K562 (cell line): ENCODE data around the gene HEMK1. TPM values are rescaled to one million over a fixed set of nuclear protein-coding genes. Genes with fewer than 3 reads are reported as not detected.

Source experiments
- ATAC-seq: fragments of 200-7000 bp; cut with Tn5 transposase; 3 replicates; pipeline ENCODE4 v1.9.1; 2020; ENCODE audit warnings: moderate library complexity
- BruUV-seq: library from RNA; stranded (reverse); fragments of 400-500 nt; replicated peaks from 2 replicates; lab custom pipeline; 2021; lab: Mats Ljungman, UMichigan
- CTCF ChIA-PET: fragments of 300-600 bp; formaldehyde crosslinking; extraction: SDS; loops from one replicate; lab custom pipeline; 2021; ENCODE audit warnings: low intra/inter-chr PET ratio; lab: Yijun Ruan, JAX
- POLR2A ChIA-PET: fragments of 300-600, 350-650 bp; sonication (Branson Sonifier 250); formaldehyde crosslinking; extraction: SDS; loops from one replicate; lab custom pipeline; 2021; ENCODE audit warnings: antibody characterized with exemption, inconsistent platforms; lab: Yijun Ruan, JAX
- DNase-seq, 4 experiments: peaks; one replicate each; pipeline versions ENCODE4 v3.0.0 to v3.0.0-alpha.2; 2011 to 2018; ENCODE audit warnings: low spot score in 3 of 4, mixed read lengths in 3 of 4; ENCODE audit errors: extremely low read depth in 1 of 4
- FAIRE-seq: peaks from 2 replicates; lab custom pipeline; 2011; peaks lifted over from hg19 to GRCh38; lab: Jason Lieb, UNC
- H2AFZ ChIP-seq: 2 replicates; pipeline ENCODE4 v1.6.0; 2011; ENCODE audit warnings: low read depth, low read length, control low read depth, inconsistent platforms
- H3K27ac ChIP-seq: fragments of 200-600 bp; 3 replicates; pipeline ENCODE4 v1.8.0; 2011; ENCODE audit warnings: low read depth, mild to moderate bottlenecking, control low read depth, inconsistent platforms, low read length, moderate library complexity, mixed read lengths; ENCODE audit errors: extremely low read depth
- H3K27me3 ChIP-seq, 2 experiments: fragments of 300-600 bp in 1 of 2; 2 replicates in 1 of 2; 3 replicates in 1 of 2; pipeline versions ENCODE4 v1.6.0 to v1.8.0; 2011; ENCODE audit warnings: inconsistent platforms in 2 of 2, low read length in 2 of 2, mild to moderate bottlenecking in 1 of 2, mixed read lengths in 1 of 2, moderate library complexity in 1 of 2; ENCODE audit not compliant: control insufficient read depth in 2 of 2, insufficient read depth in 2 of 2
- H3K36me3 ChIP-seq: fragments of 300-600 bp; 3 replicates; pipeline ENCODE4 v1.8.0; 2011; ENCODE audit warnings: mild to moderate bottlenecking, low read length, inconsistent platforms; ENCODE audit not compliant: control insufficient read depth, insufficient read depth
- H3K4me1 ChIP-seq, 2 experiments: fragments of 200-600 bp in 1 of 2; replicated peaks in 1 of 2; 2 replicates in 1 of 2; 3 replicates in 1 of 2; pipeline versions ENCODE4 v1.5.1 to v1.8.0; 2011; ENCODE audit warnings: inconsistent platforms in 2 of 2, low read length in 2 of 2, mild to moderate bottlenecking in 1 of 2, mixed read lengths in 1 of 2, moderate library complexity in 1 of 2; ENCODE audit not compliant: control insufficient read depth in 2 of 2, insufficient read depth in 2 of 2
- H3K4me2 ChIP-seq: 2 replicates; pipeline ENCODE4 v1.6.1; 2011; ENCODE audit warnings: low read length, control low read depth, inconsistent platforms, mixed read lengths; ENCODE audit not compliant: insufficient read depth
- H3K4me3 ChIP-seq: fragments of 200-600 bp; sonication (generic), shearing (Covaris generic); 2 replicates; pipeline ENCODE4 v1.5.1; 2016; ENCODE audit warnings: control low read depth, inconsistent platforms
- H3K79me2 ChIP-seq: fragments of 200-600 bp; 3 replicates; pipeline ENCODE4 v1.8.0; 2011; ENCODE audit warnings: low read length, inconsistent platforms; ENCODE audit not compliant: control insufficient read depth, insufficient read depth
- H3K9ac ChIP-seq, 2 experiments: 2 replicates each; pipeline versions ENCODE4 v1.6.0 to v1.6.1; 2011; ENCODE audit warnings: low read depth in 2 of 2, low read length in 2 of 2, control low read depth in 1 of 2, inconsistent platforms in 1 of 2, mild to moderate bottlenecking in 1 of 2, mixed read lengths in 1 of 2; ENCODE audit not compliant: insufficient read depth in 1 of 2
- H3K9me1 ChIP-seq: one replicate; pipeline ENCODE4 v1.6.0; 2011; ENCODE audit warnings: inconsistent platforms, mild to moderate bottlenecking, low read length, moderate library complexity; ENCODE audit not compliant: control insufficient read depth, insufficient read depth
- H3K9me3 ChIP-seq: replicated peaks from 2 replicates; pipeline ENCODE4 v1.5.1; 2011; ENCODE audit warnings: low read depth, low read length, inconsistent platforms; ENCODE audit not compliant: control insufficient read depth, insufficient read depth
- H4K20me1 ChIP-seq: replicated peaks from 2 replicates; pipeline ENCODE4 v1.6.1; 2011; ENCODE audit warnings: low read length, inconsistent platforms, mixed read lengths; ENCODE audit not compliant: control insufficient read depth, insufficient read depth
- BHLHE40 ChIP-seq: IDR thresholded peaks from 2 replicates; pipeline ENCODE4 v1.6.1; 2011; ENCODE audit warnings: low read length, improper control_type of control experiment
- C11orf30 ChIP-seq: fragments of 450-650 bp; IDR thresholded peaks from 2 replicates; pipeline ENCODE4 v1.6.1; 2016; ENCODE audit warnings: low read depth, mild to moderate bottlenecking
- CBFA2T3 ChIP-seq: fragments of 450-650 bp; IDR thresholded peaks from 2 replicates; pipeline ENCODE4 v1.6.1; 2017
- CCNT2 ChIP-seq: IDR thresholded peaks from 2 replicates; pipeline ENCODE4 v1.6.1; 2011; ENCODE audit warnings: borderline replicate concordance, low read depth, mild to moderate bottlenecking, moderate library complexity, mixed read lengths, low read length; ENCODE audit not compliant: insufficient read length; ENCODE audit errors: extremely low read depth
- DACH1 ChIP-seq: fragments of 450-650 bp; IDR thresholded peaks from 2 replicates; pipeline ENCODE4 v1.6.1; 2018; ENCODE audit not compliant: partially characterized antibody
- HDAC3 ChIP-seq: fragments of 450-650 bp; IDR thresholded peaks from 2 replicates; pipeline ENCODE4 v1.6.1; 2018; ENCODE audit warnings: borderline replicate concordance, mild to moderate bottlenecking, moderate library complexity; ENCODE audit not compliant: partially characterized antibody
- KLF6 ChIP-seq: fragments of 250-450 bp; sonication (Bioruptor Pico); IDR thresholded peaks from 2 replicates; pipeline ENCODE4 v1.4.0; 2020; ENCODE audit warnings: mild to moderate bottlenecking, moderate library complexity, borderline replicate concordance
- MYNN ChIP-seq, 2 experiments: sonication (generic); formaldehyde crosslinking in 1 of 2; IDR thresholded peaks; 2 replicates each; pipeline versions ENCODE4 v1.5.0 to v1.6.1; 2016 to 2020; ENCODE audit warnings: antibody characterized with exemption in 1 of 2, missing genetic modification reagents in 1 of 2
- NR4A1 ChIP-seq, 2 experiments: fragments of 250-450 bp in 1 of 2; fragments of 450-650 bp in 1 of 2; sonication (Bioruptor Pico) in 1 of 2; IDR thresholded peaks; 2 replicates each; pipeline versions ENCODE4 v1.4.0 to v1.6.1; 2016 to 2020; ENCODE audit warnings: mild to moderate bottlenecking in 2 of 2, missing compliant biosample characterization in 1 of 2, missing genetic modification characterization in 1 of 2, moderate library complexity in 1 of 2
- POLR2G ChIP-seq: fragments of 200-400 bp; formaldehyde crosslinking; IDR thresholded peaks from 2 replicates; pipeline ENCODE4 v1.6.1; 2017; ENCODE audit warnings: low read depth, mild to moderate bottlenecking, antibody characterized with exemption, low read length, moderate library complexity
- POLR3A ChIP-seq: IDR thresholded peaks from 2 replicates; pipeline ENCODE4 v1.6.1; 2011; ENCODE audit warnings: borderline replicate concordance, mild to moderate bottlenecking, moderate library complexity; ENCODE audit not compliant: insufficient read length, insufficient read depth; ENCODE audit errors: extremely low read depth
- PPARD ChIP-seq: fragments of 250-450 bp; sonication (Bioruptor Pico); IDR thresholded peaks from 2 replicates; pipeline ENCODE4 v1.8.0; 2022; ENCODE audit warnings: inconsistent platforms, mild to moderate bottlenecking, moderate library complexity
- RBM25 ChIP-seq: fragments of 200-400 bp; formaldehyde crosslinking; IDR thresholded peaks from 2 replicates; pipeline ENCODE4 v1.6.1; 2018; ENCODE audit warnings: low read length, low read depth, moderate library complexity; ENCODE audit not compliant: severe bottlenecking
- SLC30A9 ChIP-seq: fragments of 250-450 bp; sonication (Bioruptor Pico); IDR thresholded peaks from 2 replicates; pipeline ENCODE4 v1.8.0; 2022; ENCODE audit warnings: mild to moderate bottlenecking, moderate library complexity
- SMAD3 ChIP-seq: fragments of 450-650 bp; formaldehyde crosslinking; conservative IDR thresholded peaks from 2 replicates; pipeline ENCODE4 v1.4.0; 2020; ENCODE audit warnings: mild to moderate bottlenecking
- SMARCB1 ChIP-seq: IDR thresholded peaks from 2 replicates; pipeline ENCODE4 v1.6.1; 2011; ENCODE audit warnings: improper control_type of control experiment, low read depth; ENCODE audit not compliant: insufficient read length
- SMARCC2 ChIP-seq: fragments of 450-650 bp; IDR thresholded peaks from 2 replicates; pipeline ENCODE4 v1.6.1; 2017; ENCODE audit warnings: antibody characterized with exemption, moderate library complexity, mild to moderate bottlenecking, low read depth
- WHSC1 ChIP-seq: IDR thresholded peaks from one replicate; pipeline ENCODE4 v1.6.1; 2012; ENCODE audit warnings: low read length, control low read depth, inconsistent platforms
- ZBTB26 ChIP-seq: fragments of 450-650 bp; formaldehyde crosslinking; IDR thresholded peaks from 2 replicates; pipeline ENCODE4 v1.4.0; 2022; ENCODE audit warnings: missing genetic modification characterization
- ZNF146 ChIP-seq: IDR thresholded peaks from one replicate; pipeline ENCODE4 v1.6.1; 2018; ENCODE audit warnings: missing compliant biosample characterization; ENCODE audit not compliant: unreplicated experiment
- ZNF239 ChIP-seq: fragments of 250-450 bp; sonication (Bioruptor Pico); IDR thresholded peaks from 2 replicates; pipeline ENCODE4 v1.4.0; 2020; ENCODE audit warnings: mild to moderate bottlenecking
- ZNF316 ChIP-seq: fragments of 450-650 bp; IDR thresholded peaks from 2 replicates; pipeline ENCODE4 v1.6.1; 2016
- WGBS: fragments of 100-300 bp; shearing (Covaris generic); methylation state at CpG from one replicate; pipeline ENCODE4 v1.1.6; 2016; ENCODE audit warnings: low coverage, mixed read lengths; ENCODE audit not compliant: insufficient coverage; ENCODE audit errors: missing lambda C conversion rate; 5-methylcytosine and 5-hydroxymethylcytosine counted together
- in situ Hi-C: fragments of 300-500 bp; cut with MboI; formaldehyde crosslinking; loops from 4 replicates; pipeline ENCODE4 v1.15.0; 2018; ENCODE audit warnings: inconsistent platforms, mixed read lengths
- intact Hi-C: fragments of 100-400 bp; cut with micrococcal nuclease; formaldehyde crosslinking; loops from 2 replicates; pipeline ENCODE4 v1.14.2; 2022
- polyA plus RNA-seq, 8 experiments: library from polyadenylated mRNA; depleted of rRNA in 4 of 8; stranded (reverse) in 5 of 8; unstranded in 3 of 8; fragments of >200 nt; fragmentation: Nextera tagmentation in 2 of 8; fragmentation: Illumina TruSeq in 1 of 8; extraction: Ambion mirVana in 2 of 8; extraction: Trizol in 1 of 8; gene quantifications; 2 replicates each; pipeline versions ENCODE4 v1.2.1 to v1.2.3, GENCODE V29; 2011 to 2014; ENCODE audit warnings: inconsistent platforms in 1 of 8, missing spikeins in 1 of 8
- total RNA-seq, 7 experiments: library from RNA; depleted of rRNA in 6 of 7; stranded (reverse); fragments of >200 nt in 6 of 7; fragmentation: Illumina TruSeq in 2 of 7; extraction: Trizol in 2 of 7; gene quantifications; 2 replicates each; pipeline versions ENCODE4 v1.2.1 to v1.2.3, GENCODE V29; 2011 to 2021; ENCODE audit warnings: low replicate concordance in 1 of 7

Gene HEMK1
- total and polyA plus RNA-seq, 9 of the 15 experiments (the other 6 are each of a cell fraction or from before 2014, with no cell fraction given), result 2.0 to 16.8 (median 11.4) TPM

GRCh38 chr3:50587806-50588758, 18.8 kb downstream of the HEMK1 start:
- Histone ChIP-seq H3K9me3 (no peaks in the 10 kb centered on the region), H3K27me3 (no peaks in the 10 kb centered on the region), H3K9ac (peak overlapping the region; percentile 18 to 66; a peak in 3 of 4 replicates), H3K27ac (peak overlapping the region; percentile 93), H3K79me2 (no peaks in the 10 kb centered on the region), H3K36me3 (peaks cover 11% of the 10 kb centered on the region; the same call in 2 of the 3 replicates), H4K20me1 (no peaks in the 10 kb centered on the region), H3K4me2 (no peak overlapping the region), H2AFZ (no peak overlapping the region), H3K9me1 (no peaks in the 10 kb centered on the region), H3K4me3 (no peak overlapping the region), H3K4me1 (peaks cover 49 to 52% of the 10 kb centered on the region in 2 experiments)
- intact Hi-C loops, result no loop called here
- ATAC-seq (no peak), DNase-seq (no peak), FAIRE-seq (no peak)
- POLR2A ChIA-PET, result interaction anchor here (0.6 to 5.3 kb wide), 10 partner anchors 10 to 910 kb away, joined by 3 to 44 read pairs (median 7); partner anchors contain the start of gene HEMK1
- CTCF ChIA-PET, result no interaction called here
- no TSS peak for BruUV-seq
- in situ Hi-C loops, result no loop called here
- WGBS, result 67% methylated on average over 10 of the region's 17 CpGs
- TF ChIP-seq NR4A1 (CRISPR knock-in tag; IDR thresholded peaks at IDR 0.05) (no peak), NR4A1 (tag; IDR thresholded peaks at IDR 0.05) (0 out of 2 replicates have a peak, but pooled peaks have one; percentile 27), WHSC1 (no peak), ZNF316 (peak; percentile 30; the same call in 1 of the 2 replicates), CBFA2T3 (no peak), HDAC3 (no peak), CCNT2 (no peak), BHLHE40 (no peak), SMARCB1 (no peak), C11orf30 (peak; percentile 31; the same call in 1 of the 2 replicates), DACH1 (no peak), POLR2G (peak; percentile 48; the same call in 1 of the 2 replicates), SLC30A9 (CRISPR knock-in tag) (no peak), MYNN (IDR thresholded peaks at IDR 0.05) (no peak), MYNN (CRISPR knock-in tag; IDR thresholded peaks at IDR 0.05) (no peak), ZNF146 (CRISPR knock-in tag) (no peak), POLR3A (no peak), SMAD3 (CRISPR knock-in tag) (no peak), ZNF239 (CRISPR knock-in tag) (no peak), ZBTB26 (CRISPR knock-in tag) (no peak), PPARD (CRISPR knock-in tag) (no peak), SMARCC2 (no peak), RBM25 (no peak), KLF6 (CRISPR knock-in tag) (no peak)
